ENCODE data around the gene PAN3.

The PAN3 gene

GRCh38 chr13:28172947-28173346, 34.6 kb downstream of the PAN3 start:
- Histone ChIP-seq H3K9me2 (ENCODE audit: low read depth, low read length) (no peaks in the 10 kb centered on the region), H3K79me2 (ENCODE audit: insufficient read depth, low read length) (peaks cover 8% of the 10 kb centered on the region; the same call in 1 of the 2 replicates), H3K36me3 (ENCODE audit: insufficient read depth, low read length) (peaks cover 20% of the 10 kb centered on the region), H3K9me3 (ENCODE audit: low read length) (no peaks in the 10 kb centered on the region), H3K4me1 (ENCODE audit: insufficient read depth, low read length, severe bottlenecking) (no peaks in the 10 kb centered on the region), H2AFZ (ENCODE audit: low read length) (no peak overlapping the region), H3K4me2 (ENCODE audit: low read length) (no peak overlapping the region), H3K27ac (ENCODE audit: low read depth, low read length, poor library complexity, severe bottlenecking) (no peak overlapping the region), H3K27me3 (ENCODE audit: insufficient read depth, low read length) (no peaks in the 10 kb centered on the region), H3F3A (ENCODE audit: insufficient read depth, low read length) (no peaks in the 10 kb centered on the region), H3K9ac (ENCODE audit: low read length) (no peak overlapping the region), H4K20me1 (ENCODE audit: insufficient read depth, low read length) (no peaks in the 10 kb centered on the region), H3K4me3 (ENCODE audit: low read depth, low read length, poor library complexity, severe bottlenecking) (no peak overlapping the region)
- TF ChIP-seq EZH2 (IDR thresholded peaks at IDR 0.05; ENCODE audit: borderline replicate concordance, low read length) (no peak), CTCF (IDR thresholded peaks at IDR 0.05; ENCODE audit: low read length) (no peak)

- H3K27ac ChIP-seq (ENCODE audit: low read depth, low read length, poor library complexity, severe bottlenecking), result no peak overlapping the region
- TF ChIP-seq EZH2 (IDR thresholded peaks at IDR 0.05; ENCODE audit: borderline replicate concordance, low read length), result no peak
- TF ChIP-seq CTCF (IDR thresholded peaks at IDR 0.05; ENCODE audit: low read length), result no peak
- no peaks in the 10 kb centered on the region for H4K20me1 ChIP-seq (ENCODE audit: insufficient read depth, low read length)
- no peaks in the 10 kb centered on the region for H3K9me2 ChIP-seq (ENCODE audit: low read depth, low read length)
- H3K4me2 ChIP-seq (ENCODE audit: low read length), result no peak overlapping the region
- H3K9ac ChIP-seq (ENCODE audit: low read length), result no peak overlapping the region
- no peaks in the 10 kb centered on the region for H3F3A ChIP-seq (ENCODE audit: insufficient read depth, low read length)
- H3K4me3 ChIP-seq (ENCODE audit: low read depth, low read length, poor library complexity, severe bottlenecking), result no peak overlapping the region
- no peaks in the 10 kb centered on the region for H3K27me3 ChIP-seq (ENCODE audit: insufficient read depth, low read length)
- H3K4me1 ChIP-seq (ENCODE audit: insufficient read depth, low read length, severe bottlenecking), result no peaks in the 10 kb centered on the region
- H3K79me2 ChIP-seq (ENCODE audit: insufficient read depth, low read length), result peaks cover 4% of the 10 kb centered on the region; the same call in 1 of the 2 replicates
- H2AFZ ChIP-seq (ENCODE audit: low read length), result no peak overlapping the region
- H3K36me3 ChIP-seq (ENCODE audit: insufficient read depth, low read length), result peaks cover 24% of the 10 kb centered on the region
- no peaks in the 10 kb centered on the region for H3K9me3 ChIP-seq (ENCODE audit: low read length)
These were observed 35.4 kb downstream of the PAN3 start for GRCh38 chr13:28173793-28174192.

GRCh38 chr13:28177327-28177726, 39.0 kb downstream of the PAN3 start:
- Histone ChIP-seq H3K9ac (ENCODE audit: low read length) (no peak overlapping the region), H3K4me1 (ENCODE audit: insufficient read depth, low read length, severe bottlenecking) (no peaks in the 10 kb centered on the region), H2AFZ (ENCODE audit: low read length) (no peak overlapping the region), H3K79me2 (ENCODE audit: insufficient read depth, low read length) (no peaks in the 10 kb centered on the region), H3K4me2 (ENCODE audit: low read length) (no peak overlapping the region), H3K9me2 (ENCODE audit: low read depth, low read length) (no peaks in the 10 kb centered on the region), H3K36me3 (ENCODE audit: insufficient read depth, low read length) (peaks cover 24% of the 10 kb centered on the region), H3K27me3 (ENCODE audit: insufficient read depth, low read length) (no peaks in the 10 kb centered on the region), H3F3A (ENCODE audit: insufficient read depth, low read length) (no peaks in the 10 kb centered on the region), H3K9me3 (ENCODE audit: low read length) (no peaks in the 10 kb centered on the region), H3K27ac (ENCODE audit: low read depth, low read length, poor library complexity, severe bottlenecking) (no peak overlapping the region), H4K20me1 (ENCODE audit: insufficient read depth, low read length) (no peaks in the 10 kb centered on the region), H3K4me3 (ENCODE audit: low read depth, low read length, poor library complexity, severe bottlenecking) (no peak overlapping the region)
- TF ChIP-seq CTCF (IDR thresholded peaks at IDR 0.05; ENCODE audit: low read length) (no peak), EZH2 (IDR thresholded peaks at IDR 0.05; ENCODE audit: borderline replicate concordance, low read length) (no peak)

Data from OCI-LY1 (cell line).